ENCODE measurements around the gene RRP12. TPM values are rescaled to one million over a fixed set of nuclear protein-coding genes. Genes with fewer than 3 reads are reported as not detected.

Gene RRP12
- total RNA-seq, 2 experiments from 2014 or later, result 45.9 to 49.4 TPM

DNA sequence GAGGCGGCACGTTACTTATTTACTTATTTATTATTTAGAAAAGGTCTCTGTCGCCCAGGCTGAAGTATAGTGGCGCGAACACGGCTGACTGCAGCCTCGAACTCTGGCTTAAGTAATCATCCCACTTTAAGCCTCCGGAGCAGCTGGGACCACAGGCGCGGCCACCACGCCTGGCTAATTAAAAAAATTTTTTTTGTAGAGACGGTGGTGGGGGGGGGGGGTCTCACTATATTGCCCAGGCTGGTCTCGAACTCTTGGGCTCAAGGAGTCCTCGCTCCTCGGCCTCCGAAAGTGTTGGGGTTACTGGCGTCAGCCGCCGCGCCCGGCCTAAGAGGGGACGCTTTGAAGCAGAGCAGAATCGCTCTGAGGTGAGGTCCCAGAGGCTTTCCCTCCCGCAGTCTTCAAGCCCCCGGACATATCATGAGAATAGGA, 65.9 kb downstream of the RRP12 start:
- Mint-ChIP-seq H3K4me1 (peaks cover 36% of the 10 kb centered on the region), H3K36me3 (ENCODE audit: low read depth) (peaks cover 7% of the 10 kb centered on the region), H3K27me3 (no peaks in the 10 kb centered on the region), H3K4me3 (peak overlapping the region; percentile 67), H3K9me3 (ENCODE audit: low read depth) (no peaks in the 10 kb centered on the region), H3K27ac (no peak overlapping the region)
- CTCF ChIA-PET, result no interaction called here
- peak; percentile 32 for DNase-seq
- POLR2A ChIA-PET, result no interaction called here
- intact Hi-C loops (cut with DNase I, micrococcal nuclease), result loop anchor here (1.0 to 2.0 kb wide), 7 partner anchors 43 to 748 kb away; partner anchors contain the start of genes ARHGAP19 (in 1 of the 2), EXOSC1 (in 1 of the 2), LCOR (in 1 of the 2) and MMS19 (in 1 of the 2)
- no peak for ATAC-seq

GRCh38 chr10:97334370-97335175, 66.6 kb downstream of the RRP12 start, which contains the start of gene FRAT2:
Gene FRAT2 (minus strand): TSS chr10:97334729. CDS start chr10:97334572, 157 bp downstream.
- H3K27me3 Mint-ChIP-seq, result no peaks in the 10 kb centered on the region
- ATAC-seq (peak; percentile 85), DNase-seq (peak; percentile 91)
- H3K4me3 Mint-ChIP-seq, result peak within 1 kb of the TSS; percentile 83
- peaks cover 40% of the 10 kb centered on the region for H3K4me1 Mint-ChIP-seq
- H3K36me3 Mint-ChIP-seq (ENCODE audit: low read depth), result peaks cover 11% of the 10 kb centered on the region
- ChIA-PET POLR2A (interaction anchor here (1.1 to 3.9 kb wide), 2 partner anchors 15 to 67 kb away, joined by 4 to 27 read pairs; partner anchors contain the start of genes FRAT1 and RRP12), CTCF (interaction anchor here (0.6 to 1.9 kb wide), 3 partner anchors 15 to 742 kb away, joined by 3 to 22 read pairs (median 3); partner anchors contain the start of gene FRAT1)
- peak within 1 kb of the TSS; percentile 86 for H3K27ac Mint-ChIP-seq
- H3K9me3 Mint-ChIP-seq (ENCODE audit: low read depth), result no peaks in the 10 kb centered on the region
- intact Hi-C loops (cut with DNase I, micrococcal nuclease), result loop anchor here (1.0 to 5.0 kb wide), 11 partner anchors 14 to 748 kb away; partner anchors contain the start of genes ARHGAP19 (in 2 of the 2), RRP12 (in 2 of the 2), EXOSC1 (in 1 of the 2) and FRAT1 (in 1 of the 2)

- intact Hi-C loops (cut with DNase I, micrococcal nuclease), result loop anchor here (1.0 to 5.0 kb wide), 10 partner anchors 13 to 747 kb away; partner anchors contain the start of genes RRP12 (in 2 of the 2), ARHGAP19 (in 1 of the 2), FRAT1 (in 1 of the 2) and LCOR (in 1 of the 2)
- peak; percentile 28 for ATAC-seq
- Mint-ChIP-seq H3K4me3 (peak overlapping the region; percentile 83), H3K27me3 (no peaks in the 10 kb centered on the region), H3K4me1 (peaks cover 47% of the 10 kb centered on the region), H3K36me3 (ENCODE audit: low read depth) (peaks cover 15% of the 10 kb centered on the region), H3K9me3 (ENCODE audit: low read depth) (no peaks in the 10 kb centered on the region), H3K27ac (peak overlapping the region; percentile 86)
- DNase-seq, result peak; percentile 68
- ChIA-PET POLR2A (interaction anchor here (0.7 to 3.9 kb wide), 5 partner anchors 15 to 96 kb away, joined by 3 to 27 read pairs (median 4); partner anchors contain the start of genes FRAT1 and RRP12), CTCF (interaction anchor here (0.6 to 1.9 kb wide), 7 partner anchors 9 to 741 kb away, joined by 3 to 22 read pairs (median 4); partner anchors contain the start of gene FRAT1)
Measured at GRCh38 chr10:97333601-97334369, 67.4 kb downstream of the RRP12 start.

GRCh38 chr10:97333351-97333600, 67.9 kb downstream of the RRP12 start:
- Mint-ChIP-seq H3K36me3 (ENCODE audit: low read depth) (peaks cover 15% of the 10 kb centered on the region), H3K27me3 (no peaks in the 10 kb centered on the region), H3K9me3 (ENCODE audit: low read depth) (no peaks in the 10 kb centered on the region), H3K4me3 (peak overlapping the region; percentile 83), H3K27ac (peak overlapping the region; percentile 86), H3K4me1 (peaks cover 52% of the 10 kb centered on the region)
- POLR2A ChIA-PET, result interaction anchor here (0.7 to 3.9 kb wide), 5 partner anchors 14 to 97 kb away, joined by 3 to 27 read pairs (median 4); partner anchors contain the start of gene FRAT1
- intact Hi-C loops (cut with DNase I, micrococcal nuclease), result loop anchor here in 1 of 2 experiments (2.0 to 5.0 kb wide), 2 partner anchors 54 to 404 kb away; partner anchors contain the start of gene ZFYVE27
- DNase-seq, result no peak
- ATAC-seq, result no peak
- CTCF ChIA-PET, result interaction anchor here (1.0 to 1.9 kb wide), 9 partner anchors 8 to 123 kb away, joined by 3 to 22 read pairs (median 4); partner anchors contain the start of gene FRAT1

DNA sequence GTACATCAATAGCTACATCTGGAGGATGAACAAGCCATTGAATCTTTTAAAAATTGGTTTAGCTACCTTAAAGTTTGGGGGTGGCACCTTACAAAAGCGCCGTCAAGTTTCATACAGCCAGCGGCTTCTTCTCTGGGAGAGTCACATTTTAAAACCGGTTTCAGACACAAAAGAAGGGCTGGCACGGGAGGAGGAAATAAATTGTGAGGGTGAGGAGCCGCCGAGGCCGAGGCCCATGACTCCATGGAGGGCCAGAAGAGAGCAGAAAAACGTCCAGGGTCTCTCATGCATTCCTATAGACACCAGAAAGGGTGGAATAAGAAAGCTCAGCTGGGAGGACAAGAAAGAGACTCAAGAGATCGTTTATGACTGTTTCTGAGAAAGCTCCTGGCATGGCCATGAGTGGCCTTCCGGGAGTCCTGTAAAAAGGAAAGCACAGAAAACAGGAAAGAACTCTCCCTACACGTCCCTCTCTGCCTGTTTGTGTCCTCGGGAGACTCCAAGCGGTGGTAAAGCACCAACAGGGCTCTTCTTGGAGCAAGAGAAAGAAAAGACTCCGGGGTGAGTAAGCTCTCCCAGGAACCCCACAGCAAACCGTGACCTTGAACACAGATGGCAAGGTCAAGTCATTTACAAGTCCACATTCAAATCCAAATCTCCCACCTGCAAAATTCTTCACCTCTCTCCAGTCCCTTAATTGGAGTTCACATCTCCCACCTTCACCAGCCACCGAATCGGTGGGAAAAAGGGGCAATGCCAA, 68.4 kb downstream of the RRP12 start:
- Mint-ChIP-seq H3K36me3 (ENCODE audit: low read depth) (peaks cover 15% of the 10 kb centered on the region), H3K27me3 (no peaks in the 10 kb centered on the region), H3K27ac (peak overlapping the region; percentile 86), H3K4me1 (peaks cover 57% of the 10 kb centered on the region), H3K4me3 (peak overlapping the region; percentile 83), H3K9me3 (ENCODE audit: low read depth) (no peaks in the 10 kb centered on the region)
- ChIA-PET POLR2A (interaction anchor here (0.5 to 3.9 kb wide), 5 partner anchors 14 to 97 kb away, joined by 3 to 27 read pairs (median 4); partner anchors contain the start of gene FRAT1), CTCF (interaction anchor here (0.6 to 2.2 kb wide), 11 partner anchors 8 to 245 kb away, joined by 3 to 22 read pairs (median 4); partner anchors contain the start of gene FRAT1)
- intact Hi-C loops (cut with DNase I, micrococcal nuclease), result loop anchor here in 1 of 2 experiments (2.0 to 5.0 kb wide), 2 partner anchors 54 to 405 kb away; partner anchors contain the start of gene ZFYVE27
- DNase-seq, result no peak
- ATAC-seq, result no peak

- H3K4me3 Mint-ChIP-seq, result no peak overlapping the region
- CTCF ChIA-PET, result interaction anchor here (0.5 to 2.2 kb wide), 6 partner anchors 11 to 258 kb away, joined by 3 to 13 read pairs (median 3); partner anchors contain the start of gene ARHGAP19
- no peaks in the 10 kb centered on the region for H3K9me3 Mint-ChIP-seq (ENCODE audit: low read depth)
- ATAC-seq (no peak), DNase-seq (no peak)
- H3K27ac Mint-ChIP-seq, result no peak overlapping the region
- H3K36me3 Mint-ChIP-seq (ENCODE audit: low read depth), result peaks cover 15% of the 10 kb centered on the region
- no peaks in the 10 kb centered on the region for H3K27me3 Mint-ChIP-seq
- POLR2A ChIA-PET, result interaction anchor here (3.9 kb wide), 1 partner anchor 12 kb away, joined by 27 read pairs; the partner anchor contains the start of gene FRAT1
- H3K4me1 Mint-ChIP-seq, result peaks cover 61% of the 10 kb centered on the region
- intact Hi-C loops (cut with DNase I, micrococcal nuclease), result loop anchor here in 1 of 2 experiments (5.0 kb wide), 1 partner anchor 406 kb away; the partner anchor contains the start of gene ZFYVE27
Measured at GRCh38 chr10:97331153-97331703, 69.9 kb downstream of the RRP12 start.

GRCh38 chr10:97329766-97330165, 71.4 kb downstream of the RRP12 start:
- H3K36me3 Mint-ChIP-seq (ENCODE audit: low read depth), result peaks cover 15% of the 10 kb centered on the region
- peaks cover 59% of the 10 kb centered on the region for H3K4me1 Mint-ChIP-seq
- POLR2A ChIA-PET, result no interaction called here

GRCh38 chr10:97328646-97329453, 72.3 kb downstream of the RRP12 start:
- DNase-seq, result no peak
- Mint-ChIP-seq H3K27me3 (no peaks in the 10 kb centered on the region), H3K27ac (peak overlapping the region; percentile 19), H3K4me1 (peaks cover 59% of the 10 kb centered on the region), H3K9me3 (ENCODE audit: low read depth) (no peaks in the 10 kb centered on the region), H3K4me3 (no peak overlapping the region), H3K36me3 (ENCODE audit: low read depth) (peaks cover 15% of the 10 kb centered on the region)
- ATAC-seq, result peak; percentile 58
- ChIA-PET POLR2A (interaction anchor here (0.7 kb wide), 1 partner anchor 74 kb away, joined by 4 read pairs; no protein-coding TSS in a partner anchor), CTCF (interaction anchor here (0.7 to 1.3 kb wide), 4 partner anchors 10 to 137 kb away, joined by 3 to 4 read pairs (median 4); no protein-coding TSS in a partner anchor)
- intact Hi-C loops (cut with DNase I, micrococcal nuclease), result loop anchor here in 1 of 2 experiments (5.0 kb wide), 1 partner anchor 112 kb away; no protein-coding TSS in a partner anchor

More at GRCh38 chr10:97329766-97330165, 71.4 kb downstream of the RRP12 start:
- CTCF ChIA-PET, result no interaction called here
- no peaks in the 10 kb centered on the region for H3K9me3 Mint-ChIP-seq (ENCODE audit: low read depth)
- no peak overlapping the region for H3K4me3 Mint-ChIP-seq
- no peak for DNase-seq
- ATAC-seq, result no peak
- H3K27ac Mint-ChIP-seq, result no peak overlapping the region
- intact Hi-C loops (cut with DNase I, micrococcal nuclease), result loop anchor here in 1 of 2 experiments (5.0 kb wide), 2 partner anchors 112 to 408 kb away; partner anchors contain the start of gene ZFYVE27
- no peaks in the 10 kb centered on the region for H3K27me3 Mint-ChIP-seq

Measured in activated CD4-positive, alpha-beta T cell treated with anti-CD3 and anti-CD28 coated beads for 36 hours (primary cell).